Measurements from ENCODE around the gene SERPINA1.

DNA sequence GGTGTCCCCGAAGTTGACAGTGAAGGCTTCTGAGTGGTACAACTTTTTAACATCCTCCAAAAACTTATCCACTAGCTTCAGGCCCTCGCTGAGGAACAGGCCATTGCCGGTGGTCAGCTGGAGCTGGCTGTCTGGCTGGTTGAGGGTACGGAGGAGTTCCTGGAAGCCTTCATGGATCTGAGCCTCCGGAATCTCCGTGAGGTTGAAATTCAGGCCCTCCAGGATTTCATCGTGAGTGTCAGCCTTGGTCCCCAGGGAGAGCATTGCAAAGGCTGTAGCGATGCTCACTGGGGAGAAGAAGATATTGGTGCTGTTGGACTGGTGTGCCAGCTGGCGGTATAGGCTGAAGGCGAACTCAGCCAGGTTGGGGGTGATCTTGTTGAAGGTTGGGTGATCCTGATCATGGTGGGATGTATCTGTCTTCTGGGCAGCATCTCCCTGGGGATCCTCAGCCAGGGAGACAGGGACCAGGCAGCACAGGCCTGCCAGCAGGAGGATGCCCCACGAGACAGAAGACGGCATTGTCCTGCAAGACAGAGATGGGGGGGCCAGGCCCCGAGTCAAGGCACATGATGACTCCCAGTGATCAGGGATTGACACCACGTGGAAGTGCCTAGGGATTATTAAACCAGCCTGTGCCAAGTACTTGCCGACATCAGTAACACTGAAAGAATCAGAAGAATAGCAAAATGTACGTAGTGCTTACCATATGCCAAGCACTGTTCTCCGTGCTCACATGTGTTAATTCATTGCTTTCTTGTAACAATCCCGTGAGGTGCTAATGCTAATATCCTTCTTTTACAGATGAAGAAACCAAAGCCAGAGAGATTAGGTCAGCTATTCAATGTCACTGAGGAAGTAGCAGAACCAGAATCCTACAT is 5.4 kb downstream of the SERPINA1 start:
- no peak for TF ChIP-seq CTCF (IDR thresholded peaks at IDR 0.05)
- TF ChIP-seq POLR2AphosphoS5 (IDR thresholded peaks at IDR 0.05; ENCODE audit: low read depth, low read length) = no peak

All from Panc1 (cell line).